ENCODE data around the gene MYMX.
A peak's percentile ranks its signal among the peaks of the same experiment; 100 is the strongest.

DNA sequence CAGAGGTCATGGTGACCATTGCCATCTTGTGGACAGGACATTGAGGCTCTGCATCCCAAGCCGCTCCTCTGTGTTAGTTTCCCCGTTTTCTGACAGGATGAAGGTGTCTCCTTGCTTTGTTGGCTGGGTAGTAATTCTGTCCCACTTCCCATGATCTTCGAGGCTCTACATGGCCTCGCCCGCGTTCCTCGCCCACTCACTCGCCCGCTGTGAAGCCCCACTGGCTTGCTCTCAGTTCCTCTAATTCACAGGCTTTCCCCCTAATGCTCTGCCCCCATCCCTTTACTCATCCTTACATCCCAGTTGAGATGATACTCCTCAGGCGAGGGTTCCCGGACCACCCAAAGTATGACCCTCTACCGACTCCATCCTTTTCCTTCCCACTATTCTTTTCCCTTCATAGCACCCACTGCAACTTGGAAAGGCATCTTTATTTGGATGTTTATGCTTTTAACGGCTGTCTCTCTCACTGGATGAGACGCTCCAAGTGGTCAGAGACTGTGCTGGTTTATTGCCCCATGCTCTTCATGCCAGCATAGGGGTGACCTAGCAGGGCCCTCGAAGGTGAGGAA lies 41.1 kb downstream of the MYMX start:
- TF ChIP-seq, protein P1, sequence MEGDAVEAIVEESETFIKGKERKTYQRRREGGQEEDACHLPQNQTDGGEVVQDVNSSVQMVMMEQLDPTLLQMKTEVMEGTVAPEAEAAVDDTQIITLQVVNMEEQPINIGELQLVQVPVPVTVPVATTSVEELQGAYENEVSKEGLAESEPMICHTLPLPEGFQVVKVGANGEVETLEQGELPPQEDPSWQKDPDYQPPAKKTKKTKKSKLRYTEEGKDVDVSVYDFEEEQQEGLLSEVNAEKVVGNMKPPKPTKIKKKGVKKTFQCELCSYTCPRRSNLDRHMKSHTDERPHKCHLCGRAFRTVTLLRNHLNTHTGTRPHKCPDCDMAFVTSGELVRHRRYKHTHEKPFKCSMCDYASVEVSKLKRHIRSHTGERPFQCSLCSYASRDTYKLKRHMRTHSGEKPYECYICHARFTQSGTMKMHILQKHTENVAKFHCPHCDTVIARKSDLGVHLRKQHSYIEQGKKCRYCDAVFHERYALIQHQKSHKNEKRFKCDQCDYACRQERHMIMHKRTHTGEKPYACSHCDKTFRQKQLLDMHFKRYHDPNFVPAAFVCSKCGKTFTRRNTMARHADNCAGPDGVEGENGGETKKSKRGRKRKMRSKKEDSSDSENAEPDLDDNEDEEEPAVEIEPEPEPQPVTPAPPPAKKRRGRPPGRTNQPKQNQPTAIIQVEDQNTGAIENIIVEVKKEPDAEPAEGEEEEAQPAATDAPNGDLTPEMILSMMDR (conservative IDR thresholded peaks at IDR 0.05; ENCODE audit: low read depth, low read length): 0 out of 2 replicates have a peak, but pooled peaks have one; percentile 18
- TF ChIP-seq EZH2 (IDR thresholded peaks at IDR 0.05; ENCODE audit: low read length, unreplicated experiment) (no peak), EZH2phosphoT487 (IDR thresholded peaks at IDR 0.05; ENCODE audit: borderline replicate concordance, low read length) (no peak)

Data from PC-3 (cell line).